Psoas muscle (tissue), 8 donors: ENCODE data around the gene ATP5ME. TPM values are rescaled to one million over a fixed set of nuclear protein-coding genes. Genes with fewer than 3 reads are reported as not detected.

Experiments used
- ATAC-seq, 4 donors: fragments of 200-7000 bp; cut with Tn5 transposase; one replicate each; pipeline ENCODE4 v1.9.1; 2020; ENCODE audit warnings: moderate library complexity in 3 of 4, mild to moderate bottlenecking in 2 of 4
- DNase-seq, 2 donors: peaks; one replicate each; pipeline ENCODE4 v3.0.0-alpha.2; 2020
- H3K27ac ChIP-seq: fragments of 200-600 bp; one replicate; pipeline ENCODE4 v1.8.0; 2022
- H3K27me3 ChIP-seq, 3 donors: fragments of 200-600 bp in 1 of 3; one replicate each; pipeline versions ENCODE4 v1.6.1 to v1.8.0; 2013 to 2022; ENCODE audit warnings: low read length in 2 of 3, mild to moderate bottlenecking in 2 of 3, moderate library complexity in 1 of 3; ENCODE audit not compliant: insufficient read depth in 3 of 3
- H3K36me3 ChIP-seq, 2 donors: fragments of 200-600 bp in 1 of 2; one replicate each; pipeline versions ENCODE4 v1.6.1 to v1.8.0; 2013 to 2022; ENCODE audit warnings: low read depth in 1 of 2, mild to moderate bottlenecking in 1 of 2, moderate library complexity in 1 of 2; ENCODE audit not compliant: insufficient read depth in 1 of 2
- H3K4me1 ChIP-seq: fragments of 200-600 bp; one replicate; pipeline ENCODE4 v1.8.0; 2022
- H3K4me3 ChIP-seq: fragments of 200-600 bp; one replicate; pipeline ENCODE4 v1.8.0; 2022; ENCODE audit warnings: mild to moderate bottlenecking
- H3K9me3 ChIP-seq: fragments of 200-600 bp; one replicate; pipeline ENCODE4 v1.8.0; 2022
- WGBS, 3 donors: extraction: QIAGEN DNeasy Blood & Tissue Kit; methylation state at CpG; one replicate each; pipeline versions ENCODE4 v1.1.6 to v1.1.7; 2013; 5-methylcytosine and 5-hydroxymethylcytosine counted together
- intact Hi-C, 2 donors: fragments of 100-400 bp; cut with DNase I; formaldehyde crosslinking; loops; one replicate each; pipeline versions ENCODE4 v1.11.0 to v1.14.2; 2022
- polyA plus RNA-seq, 3 donors: library from polyadenylated mRNA; stranded (reverse); fragments of 200-250 nt; gene quantifications; one replicate each; pipeline ENCODE4 v1.2.3, GENCODE V29; 2013
- total RNA-seq, 4 donors: library from RNA; stranded (reverse); fragmentation: NEBNext Ultra II Directional in 2 of 4; extraction: Animal tissue kit (Norgen Biotek cat#: 25700) in 2 of 4; gene quantifications; one replicate each; pipeline versions ENCODE4 v1.2.1 to v1.2.4, GENCODE V29; 2021 to 2023
- TF ChIP-seq, protein P1 (sequence below): fragments of 200-600 bp; IDR thresholded peaks from one replicate; pipeline ENCODE4 v1.8.0; 2022; ENCODE audit warnings: antibody characterized with exemption
- donor health status: healthy with polysubstance abuse.
- donor health status: DM: no; HTN: no; CAD: no; lungs with moderate emphysema.
- donor health status: Bipolar disorder and iron deficiency.
- donor health status: healthy.
- donor health status: DM: yes; HTN: yes; CAD: no.
- donor health status: DM: no; HTN: no; CAD: no.
- donor health status: DM: no; HTN: no; CAD: no.
- donor health status: DM: yes; HTN: yes; CAD: no.

Gene ATP5ME
- total and polyA plus RNA-seq, 7 donors = 358 to 712 (median 470) TPM

DNA sequence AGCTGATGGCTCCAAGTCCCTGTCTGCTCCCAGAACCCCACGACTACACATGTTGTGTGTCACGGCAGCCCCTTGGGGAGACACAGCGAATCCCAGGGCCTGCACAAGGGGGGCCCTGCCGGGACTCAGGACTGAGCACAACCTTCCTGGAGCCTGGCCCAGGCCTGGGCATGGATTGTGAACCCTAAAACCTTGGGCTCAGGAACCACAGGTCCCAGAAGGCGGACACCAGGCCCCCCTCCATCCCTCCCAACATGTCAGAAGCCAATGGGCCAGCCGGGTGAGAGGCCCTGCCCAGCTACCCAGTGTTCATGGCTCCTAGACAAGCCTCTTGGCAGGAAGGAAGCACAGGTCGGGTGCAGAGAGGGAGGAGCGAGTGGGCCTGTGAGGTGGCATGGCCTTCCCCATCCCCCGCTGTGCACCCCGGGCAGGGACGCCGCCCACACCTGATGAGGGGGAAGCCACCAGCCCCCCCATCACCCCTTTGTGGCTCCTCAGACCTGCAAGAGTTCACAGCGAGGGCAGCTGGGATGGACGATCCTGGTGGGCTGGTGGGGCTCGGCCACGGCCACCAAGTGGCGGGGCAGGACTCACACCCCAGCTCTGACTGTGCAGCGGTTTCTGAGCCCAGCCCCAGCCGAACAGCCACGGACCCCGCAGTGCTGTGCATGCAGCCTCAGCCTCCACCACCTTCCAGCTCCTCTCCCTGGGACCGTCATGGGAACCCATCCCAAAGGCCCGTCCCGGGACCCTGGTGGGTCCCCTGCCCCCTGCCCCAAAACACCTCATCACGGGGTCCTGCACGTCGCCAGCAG lies 45.0 kb downstream of the ATP5ME start:
- H3K9me3 ChIP-seq = no peaks in the 10 kb centered on the region
- WGBS, 3 donors = 80 to 83% (median 81%) methylated on average over 22 to 27 of the region's 27 CpGs
- DNase-seq (no peak), ATAC-seq (no peak)
- no peak overlapping the region for H3K27ac ChIP-seq
- no peaks in the 10 kb centered on the region for H3K36me3 ChIP-seq
- no peak overlapping the region for H3K4me3 ChIP-seq
- H3K4me1 ChIP-seq = no peaks in the 10 kb centered on the region
- peaks cover 0 to 19% (median 16%) of the 10 kb centered on the region in 3 donors for H3K27me3 ChIP-seq
- intact Hi-C loops = no loop called here
- TF ChIP-seq, protein P1, sequence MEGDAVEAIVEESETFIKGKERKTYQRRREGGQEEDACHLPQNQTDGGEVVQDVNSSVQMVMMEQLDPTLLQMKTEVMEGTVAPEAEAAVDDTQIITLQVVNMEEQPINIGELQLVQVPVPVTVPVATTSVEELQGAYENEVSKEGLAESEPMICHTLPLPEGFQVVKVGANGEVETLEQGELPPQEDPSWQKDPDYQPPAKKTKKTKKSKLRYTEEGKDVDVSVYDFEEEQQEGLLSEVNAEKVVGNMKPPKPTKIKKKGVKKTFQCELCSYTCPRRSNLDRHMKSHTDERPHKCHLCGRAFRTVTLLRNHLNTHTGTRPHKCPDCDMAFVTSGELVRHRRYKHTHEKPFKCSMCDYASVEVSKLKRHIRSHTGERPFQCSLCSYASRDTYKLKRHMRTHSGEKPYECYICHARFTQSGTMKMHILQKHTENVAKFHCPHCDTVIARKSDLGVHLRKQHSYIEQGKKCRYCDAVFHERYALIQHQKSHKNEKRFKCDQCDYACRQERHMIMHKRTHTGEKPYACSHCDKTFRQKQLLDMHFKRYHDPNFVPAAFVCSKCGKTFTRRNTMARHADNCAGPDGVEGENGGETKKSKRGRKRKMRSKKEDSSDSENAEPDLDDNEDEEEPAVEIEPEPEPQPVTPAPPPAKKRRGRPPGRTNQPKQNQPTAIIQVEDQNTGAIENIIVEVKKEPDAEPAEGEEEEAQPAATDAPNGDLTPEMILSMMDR = no peak

DNA sequence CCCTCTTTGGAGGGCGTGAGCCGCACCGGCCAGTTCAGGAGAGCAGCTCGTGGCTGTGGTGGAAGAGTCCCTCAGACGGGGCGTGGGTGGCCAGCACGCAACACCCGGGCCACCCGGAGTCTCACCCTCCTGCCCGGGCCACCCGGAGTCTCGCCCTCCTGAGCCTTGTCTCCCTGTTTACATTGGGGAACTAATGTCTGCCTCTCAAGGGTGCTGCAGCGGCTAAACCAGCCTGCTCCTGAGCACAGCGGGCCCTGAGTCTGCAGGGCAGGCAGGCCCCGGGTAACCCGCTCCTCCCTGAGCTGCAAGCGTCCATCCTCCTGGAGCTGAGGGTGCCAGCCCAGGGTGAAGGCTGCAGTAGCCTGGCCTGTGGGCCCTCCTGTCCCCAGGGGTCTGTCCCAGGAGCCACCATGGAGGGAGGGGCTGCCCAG lies 45.8 kb downstream of the ATP5ME start:
- intact Hi-C loops = no loop called here
- Histone ChIP-seq H3K4me1 (no peaks in the 10 kb centered on the region), H3K36me3 (no peaks in the 10 kb centered on the region), H3K27me3 (peaks cover 0 to 19% (median 19%) of the 10 kb centered on the region in 3 donors), H3K9me3 (no peaks in the 10 kb centered on the region), H3K27ac (no peak overlapping the region), H3K4me3 (no peak overlapping the region)
- DNase-seq (no peak), ATAC-seq (no peak)
- TF ChIP-seq, protein P1 = no peak
- 89 to 96% (median 91%) methylated on average over 15 to 17 of the region's 17 CpGs for WGBS, 3 donors

DNA sequence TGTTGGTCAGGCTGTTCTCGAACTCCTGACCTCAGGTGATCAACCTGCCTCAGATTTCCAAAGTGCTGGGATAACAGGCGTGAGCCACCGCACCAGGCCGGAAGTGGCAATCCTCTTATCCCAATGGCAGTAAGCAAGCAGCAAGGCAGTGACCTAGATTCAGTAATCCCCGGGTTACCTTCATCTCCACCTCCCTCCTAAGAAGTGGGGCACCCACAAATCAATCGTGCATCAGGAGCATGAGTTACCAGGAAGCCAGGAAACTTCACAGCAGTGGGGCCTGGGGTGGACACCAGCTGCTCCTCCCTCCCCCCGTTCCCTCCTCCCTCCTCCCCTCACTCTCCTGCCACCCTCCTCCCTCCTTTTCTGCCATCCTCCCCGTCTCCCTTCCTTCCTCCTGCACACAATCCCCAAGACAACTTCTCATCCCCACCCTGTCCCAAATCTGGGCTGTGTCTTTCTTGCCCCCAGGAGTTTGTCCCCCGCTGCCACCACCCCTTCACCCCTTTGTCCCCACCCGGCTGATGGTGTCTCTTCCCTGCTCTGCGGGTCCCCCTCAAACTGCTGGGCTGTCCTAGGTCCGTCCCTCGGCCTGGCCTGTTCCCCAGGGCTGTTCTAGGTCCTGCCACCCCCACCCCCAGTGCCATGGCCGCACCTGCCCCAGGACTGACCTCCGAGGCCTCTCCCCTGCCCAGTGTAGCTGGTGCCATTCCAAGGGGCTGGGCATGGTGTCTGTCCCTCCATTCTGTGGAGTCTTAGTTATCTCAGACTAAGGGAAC lies 46.5 kb downstream of the ATP5ME start:
- ATAC-seq = no peak
- H3K27me3 ChIP-seq = peaks cover 0 to 19% (median 19%) of the 10 kb centered on the region in 3 donors
- no peak for DNase-seq
- no peaks in the 10 kb centered on the region for H3K36me3 ChIP-seq
- no peaks in the 10 kb centered on the region for H3K9me3 ChIP-seq
- WGBS, 3 donors = 73 to 80% (median 74%) methylated on average over 13 to 14 of the region's 15 CpGs
- TF ChIP-seq, protein P1 = no peak
- intact Hi-C loops = no loop called here
- no peaks in the 10 kb centered on the region for H3K4me1 ChIP-seq
- no peak overlapping the region for H3K27ac ChIP-seq
- no peak overlapping the region for H3K4me3 ChIP-seq

DNA sequence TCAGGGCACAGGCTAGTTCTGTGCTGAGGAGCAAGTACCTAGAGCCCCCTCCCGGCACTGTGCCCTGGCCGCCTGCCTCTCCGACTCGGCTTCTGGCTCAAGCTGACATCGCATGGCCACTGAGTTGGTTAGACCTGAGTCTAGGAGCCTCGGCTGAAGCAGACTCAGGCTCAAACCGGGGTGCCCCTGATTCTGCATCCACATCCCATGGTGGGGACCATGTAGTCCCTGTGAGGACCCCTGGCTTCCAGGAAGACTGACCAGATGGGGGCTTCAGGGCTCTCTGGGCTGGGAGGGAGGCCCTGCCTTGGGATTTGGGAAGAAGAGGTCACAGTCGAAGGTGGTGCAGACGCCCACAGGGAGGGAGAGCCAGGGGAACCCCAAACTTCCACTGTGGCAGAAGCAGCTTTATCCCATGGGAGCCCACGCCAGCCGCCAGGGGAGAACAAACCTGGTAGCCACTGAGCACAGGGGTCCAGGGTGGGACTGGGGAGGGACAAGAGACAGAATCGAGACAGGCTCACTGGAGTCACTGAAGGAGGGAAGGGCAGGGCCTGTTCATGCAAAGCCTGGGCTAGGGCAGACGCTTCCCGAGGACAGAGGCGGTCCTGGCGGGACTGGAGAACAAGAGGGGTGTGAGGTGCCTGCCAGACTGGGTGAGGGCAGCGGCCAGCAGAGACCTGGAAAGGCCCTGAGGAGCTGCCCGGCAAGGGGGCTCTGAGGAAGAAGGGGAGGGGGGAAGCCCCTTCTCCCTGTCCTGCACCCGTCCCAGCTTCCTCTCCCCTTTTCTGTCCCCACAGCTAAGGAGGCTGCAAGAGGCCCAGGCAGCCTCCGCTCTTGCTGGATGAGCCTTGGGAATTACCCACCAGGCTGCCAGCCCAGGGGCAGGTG lies 47.6 kb downstream of the ATP5ME start:
- DNase-seq = no peak

More for the DNA sequence above, 47.6 kb downstream of the ATP5ME start:
- H3K9me3 ChIP-seq = no peaks in the 10 kb centered on the region
- no peaks in the 10 kb centered on the region for H3K36me3 ChIP-seq
- no peak overlapping the region for H3K27ac ChIP-seq
- TF ChIP-seq, protein P1 = no peak
- H3K4me3 ChIP-seq = no peak overlapping the region
- no peak for ATAC-seq
- H3K4me1 ChIP-seq = no peaks in the 10 kb centered on the region
- H3K27me3 ChIP-seq = peaks cover 0 to 19% (median 18%) of the 10 kb centered on the region in 3 donors
- intact Hi-C loops = no loop called here
- 70 to 77% (median 72%) methylated on average over 18 to 20 of the region's 20 CpGs for WGBS, 3 donors
